Endodermal cell (in vitro differentiated cells): ENCODE measurements around the gene ZNF555. TPM values are rescaled to one million over a fixed set of nuclear protein-coding genes. Genes with fewer than 3 reads are reported as not detected.
"Not testable (repeated sequence)": the region's sequence is repeated elsewhere in the genome, so short reads cannot be mapped to it uniquely, and the experiment has no call there.

Source experiments
- DNase-seq: peaks from one replicate; pipeline ENCODE4 v3.0.0-alpha.2; 2017
- H3K27ac ChIP-seq: 2 replicates; pipeline ENCODE4 v1.5.1; 2013; ENCODE audit warnings: mild to moderate bottlenecking, low read depth, low read length, moderate library complexity
- H3K27me3 ChIP-seq: 2 replicates; pipeline ENCODE4 v1.6.1; 2013; ENCODE audit warnings: mild to moderate bottlenecking, low read length, moderate library complexity; ENCODE audit not compliant: insufficient read depth, control insufficient read depth, poor library complexity, severe bottlenecking
- H3K36me3 ChIP-seq: 2 replicates; pipeline ENCODE4 v1.7.0; 2013; ENCODE audit warnings: mild to moderate bottlenecking, low read length, moderate library complexity; ENCODE audit not compliant: control insufficient read depth, insufficient read depth
- H3K4me1 ChIP-seq: one replicate; pipeline ENCODE4 v1.7.0; 2013; ENCODE audit warnings: low read length; ENCODE audit not compliant: control insufficient read depth, insufficient read depth
- H3K4me3 ChIP-seq: 2 replicates; pipeline ENCODE4 v1.5.1; 2013; ENCODE audit warnings: mild to moderate bottlenecking, low read length, moderate library complexity
- H3K9ac ChIP-seq: 2 replicates; pipeline ENCODE4 v1.6.1; 2013; ENCODE audit warnings: mild to moderate bottlenecking, low read length, moderate library complexity; ENCODE audit not compliant: poor library complexity, severe bottlenecking; ENCODE audit errors: extremely low read depth
- H3K9me3 ChIP-seq: 2 replicates; pipeline ENCODE4 v1.6.1; 2013; ENCODE audit warnings: mild to moderate bottlenecking, low read length, moderate library complexity; ENCODE audit not compliant: control insufficient read depth
- H3K27ac Mint-ChIP-seq: 2 replicates; pipeline ENCODE4 v1.8.0; 2020; ENCODE audit warnings: mixed read lengths
- H3K27me3 Mint-ChIP-seq: 2 replicates; pipeline ENCODE4 v1.8.0; 2021; ENCODE audit warnings: mild to moderate bottlenecking, mixed read lengths; ENCODE audit not compliant: insufficient read depth
- H3K36me3 Mint-ChIP-seq: 2 replicates; pipeline ENCODE4 v1.8.0; 2020; ENCODE audit warnings: low read depth, mixed read lengths
- H3K4me1 Mint-ChIP-seq: 2 replicates; pipeline ENCODE4 v1.8.0; 2020; ENCODE audit warnings: mixed read lengths
- H3K4me3 Mint-ChIP-seq: 2 replicates; pipeline ENCODE4 v1.8.0; 2020; ENCODE audit warnings: mild to moderate bottlenecking, moderate library complexity, mixed read lengths
- H3K9me3 Mint-ChIP-seq: 2 replicates; pipeline ENCODE4 v1.8.0; 2020; ENCODE audit warnings: mild to moderate bottlenecking, mixed read lengths
- WGBS, 2 experiments: methylation state at CpG; one replicate each; pipeline versions ENCODE4 v1.1.5 to v1.1.7; 2013; ENCODE audit warnings: missing lambda C conversion rate in 2 of 2, mixed read lengths in 1 of 2; ENCODE audit not compliant: insufficient coverage in 1 of 2, insufficient read length in 1 of 2; 5-methylcytosine and 5-hydroxymethylcytosine counted together
- total RNA-seq, 2 donors: library from RNA; stranded (reverse); fragmentation: NEBNext Ultra II Directional in 1 of 2; extraction: Animal tissue kit (Norgen Biotek cat#: 25700) in 1 of 2; gene quantifications; 2 replicates in 1 of 2; 3 replicates in 1 of 2; pipeline ENCODE4 v1.2.1, GENCODE V29; 2021
- TF ChIP-seq, protein P1 (sequence below): fragments of 200-600 bp; sonication (generic); conservative IDR thresholded peaks from 2 replicates; pipeline ENCODE4 v1.5.0; 2021; ENCODE audit warnings: antibody characterized with exemption, mild to moderate bottlenecking

The ZNF555 gene
- total RNA-seq, 2 donors from 2014 or later, result 9.6 to 10.5 TPM

DNA sequence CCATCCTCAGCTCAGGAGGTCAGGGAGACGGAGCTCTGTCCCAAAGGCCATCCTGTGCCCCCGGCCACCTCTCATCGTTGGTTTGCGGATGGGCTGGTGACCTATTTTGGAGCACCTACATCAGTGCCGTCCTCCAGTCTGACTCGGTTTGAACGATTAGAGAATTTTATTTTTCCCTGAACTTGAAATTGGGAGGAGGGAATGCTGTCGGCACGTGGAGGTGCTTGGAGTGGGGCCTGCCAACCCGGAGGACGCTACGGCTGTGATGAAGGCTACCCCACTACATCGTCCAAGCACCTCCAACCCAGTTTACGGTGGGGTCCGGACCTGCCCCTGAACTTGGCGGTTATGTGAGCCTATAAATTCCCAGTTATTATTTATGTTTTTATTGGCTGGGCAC, 24.6 kb upstream of the ZNF555 start:
- H3K36me3 ChIP-seq, result peaks cover 6% of the 10 kb centered on the region
- no peaks in the 10 kb centered on the region for H3K9me3 Mint-ChIP-seq
- TF ChIP-seq, protein P1, sequence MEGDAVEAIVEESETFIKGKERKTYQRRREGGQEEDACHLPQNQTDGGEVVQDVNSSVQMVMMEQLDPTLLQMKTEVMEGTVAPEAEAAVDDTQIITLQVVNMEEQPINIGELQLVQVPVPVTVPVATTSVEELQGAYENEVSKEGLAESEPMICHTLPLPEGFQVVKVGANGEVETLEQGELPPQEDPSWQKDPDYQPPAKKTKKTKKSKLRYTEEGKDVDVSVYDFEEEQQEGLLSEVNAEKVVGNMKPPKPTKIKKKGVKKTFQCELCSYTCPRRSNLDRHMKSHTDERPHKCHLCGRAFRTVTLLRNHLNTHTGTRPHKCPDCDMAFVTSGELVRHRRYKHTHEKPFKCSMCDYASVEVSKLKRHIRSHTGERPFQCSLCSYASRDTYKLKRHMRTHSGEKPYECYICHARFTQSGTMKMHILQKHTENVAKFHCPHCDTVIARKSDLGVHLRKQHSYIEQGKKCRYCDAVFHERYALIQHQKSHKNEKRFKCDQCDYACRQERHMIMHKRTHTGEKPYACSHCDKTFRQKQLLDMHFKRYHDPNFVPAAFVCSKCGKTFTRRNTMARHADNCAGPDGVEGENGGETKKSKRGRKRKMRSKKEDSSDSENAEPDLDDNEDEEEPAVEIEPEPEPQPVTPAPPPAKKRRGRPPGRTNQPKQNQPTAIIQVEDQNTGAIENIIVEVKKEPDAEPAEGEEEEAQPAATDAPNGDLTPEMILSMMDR, result no peak
- H3K4me1 ChIP-seq, result no peaks in the 10 kb centered on the region
- no peak overlapping the region for H3K27ac Mint-ChIP-seq
- no peak overlapping the region for H3K27ac ChIP-seq
- H3K36me3 Mint-ChIP-seq, result peaks cover 4% of the 10 kb centered on the region
- DNase-seq, result no peak
- no peaks in the 10 kb centered on the region for H3K9me3 ChIP-seq
- no peaks in the 10 kb centered on the region for H3K27me3 Mint-ChIP-seq
- H3K27me3 ChIP-seq, result no peaks in the 10 kb centered on the region
- no peak overlapping the region for H3K4me3 Mint-ChIP-seq
- no peaks in the 10 kb centered on the region for H3K4me1 Mint-ChIP-seq
- no peak overlapping the region for H3K9ac ChIP-seq
- H3K4me3 ChIP-seq, result no peak overlapping the region
- 95 to 97% methylated on average over 12 to 16 of the region's 16 CpGs for WGBS, 2 experiments

GRCh38 chr19:2817237-2817829, 23.9 kb upstream of the ZNF555 start:
- H3K4me3 ChIP-seq, H3K27ac Mint-ChIP-seq, H3K9ac ChIP-seq, H3K36me3 ChIP-seq, H3K4me1 ChIP-seq, H3K27me3 Mint-ChIP-seq, H3K9me3 Mint-ChIP-seq, H3K4me1 Mint-ChIP-seq, H3K4me3 Mint-ChIP-seq, H3K27me3 ChIP-seq, H3K36me3 Mint-ChIP-seq, H3K27ac ChIP-seq, H3K9me3 ChIP-seq: not testable (repeated sequence)
- 91 to 94% methylated on average over 17 to 21 of the region's 22 CpGs for WGBS, 2 experiments
- DNase-seq, result peak; percentile 93

DNA sequence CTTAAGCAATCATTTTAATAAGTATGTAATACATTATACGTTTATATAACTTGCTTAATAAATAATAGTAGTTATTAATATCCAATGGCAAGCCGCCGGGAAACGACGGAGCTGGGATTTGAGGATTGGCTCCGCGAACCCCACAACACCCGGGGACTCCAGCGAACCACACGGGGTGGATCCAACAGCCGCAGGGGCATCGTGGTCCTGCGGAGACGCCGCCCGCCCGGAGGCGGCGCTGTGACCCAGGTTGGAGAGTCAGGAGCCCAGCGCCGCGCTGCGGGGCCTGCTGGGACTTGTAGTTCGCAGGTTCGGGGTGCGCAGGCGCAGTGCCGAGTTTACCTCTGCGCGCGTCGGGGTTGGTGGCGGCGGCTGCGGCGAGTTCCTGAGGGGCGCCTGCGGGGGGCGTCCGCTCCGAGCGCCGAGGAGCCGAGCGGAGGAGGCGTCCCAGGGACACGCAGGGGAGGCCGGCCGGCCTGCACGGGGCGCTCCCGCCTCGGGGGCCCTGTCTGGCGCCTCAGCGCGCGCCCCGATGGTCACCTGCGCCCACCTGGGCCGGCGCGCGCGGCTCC, 21.6 kb upstream of the ZNF555 start, which contains the start of gene ZNF554:
TSS of gene ZNF554 (plus strand) at position 329 of the 572 bp plus-strand sequence. CDS start at position 533, 204 bp downstream.
- peaks cover 16% of the 10 kb centered on the region for H3K36me3 Mint-ChIP-seq
- TF ChIP-seq, protein P1, result peak; percentile 91
- Histone ChIP-seq H3K9ac (peak within 1 kb of the TSS; percentile 57), H3K36me3 (peaks cover under 1% of the 10 kb centered on the region), H3K9me3 (no peaks in the 10 kb centered on the region), H3K4me3 (peak within 1 kb of the TSS; percentile 88), H3K4me1 (no peaks in the 10 kb centered on the region), H3K27ac (no peak within 1 kb of the TSS), H3K27me3 (no peaks in the 10 kb centered on the region)
- H3K9me3 Mint-ChIP-seq, result no peaks in the 10 kb centered on the region
- H3K27me3 Mint-ChIP-seq, result no peaks in the 10 kb centered on the region
- no peaks in the 10 kb centered on the region for H3K4me1 Mint-ChIP-seq
- H3K4me3 Mint-ChIP-seq, result peak within 1 kb of the TSS; percentile 79
- H3K27ac Mint-ChIP-seq, result peak within 1 kb of the TSS; percentile 93
- DNase-seq, result peak; percentile 99
- WGBS, 2 experiments, result 0 to 1% methylated on average over 5 to 63 of the region's 64 CpGs
